Motor neuron (in vitro differentiated cells): ENCODE data around the gene RASA3. TPM values are rescaled to one million over a fixed set of nuclear protein-coding genes. Genes with fewer than 3 reads are reported as not detected.
A peak's percentile ranks its signal among the peaks of the same experiment; 100 is the strongest.
"Not testable (repeated sequence)": the region's sequence is repeated elsewhere in the genome, so short reads cannot be mapped to it uniquely, and the experiment has no call there.

Experiments
- ATAC-seq, 8 experiments: fragments of 200-7000 bp; cut with Tn5 transposase; replicated peaks in 6 of 8; 2 replicates each; pipeline ENCODE4 v1.8.0; 2021; ENCODE audit warnings: mild to moderate bottlenecking in 8 of 8, moderate library complexity in 8 of 8
- H3K27ac ChIP-seq, 2 donors: fragments of 250-450 bp; sonication (Bioruptor Pico); 2 replicates each; pipeline ENCODE4 v1.9.0; 2021; ENCODE audit warnings: antibody characterized with exemption in 2 of 2, mild to moderate bottlenecking in 2 of 2, moderate library complexity in 1 of 2
- H3K4me1 ChIP-seq, 2 donors: fragments of 250-450 bp; sonication (Bioruptor Pico); replicated peaks in 1 of 2; 2 replicates each; pipeline ENCODE4 v1.6.1; 2021; ENCODE audit warnings: antibody characterized with exemption in 2 of 2, mild to moderate bottlenecking in 2 of 2, moderate library complexity in 1 of 2
- H3K4me3 ChIP-seq, 5 donors: fragments of 250-450 bp; sonication (Bioruptor Pico); 2 replicates each; pipeline ENCODE4 v1.9.0; 2021; ENCODE audit warnings: antibody characterized with exemption in 5 of 5, mild to moderate bottlenecking in 5 of 5, moderate library complexity in 4 of 5
- WGBS, 10 experiments: fragments of 450-650 bp; shearing (Covaris generic); methylation state at CpG; one replicate each; pipeline ENCODE4 v1.0.0; 2022; 5-methylcytosine and 5-hydroxymethylcytosine counted together
- in situ Hi-C, 9 experiments: fragments of 400-800 bp; cut with MboI; loops; one replicate each; pipeline ENCODE4 v1.15.0; 2021; ENCODE audit warnings: low sequenced_read_pairs in 9 of 9, low pct_unique_long_range_greater_than_20kb in 2 of 9; ENCODE audit not compliant: unreplicated experiment in 9 of 9
- total RNA-seq, 8 experiments: library from RNA; unstranded; fragments of 300-600 nt; gene quantifications; 2 replicates each; pipeline versions ENCODE4 v1.2.3 to v1.2.4, GENCODE V29; 2022

Gene RASA3
- total RNA-seq, 8 experiments from 2014 or later: 1.3 to 25.2 (median 10.0) TPM

- ATAC-seq: no peak
- H3K4me3 ChIP-seq: no peak overlapping the region
- in situ Hi-C loops: no loop called here
- 70 to 100% (median 89%) methylated on average over 1 to 5 of the region's 14 CpGs; no CpG with 5 or more reads in 5 of the 10 experiments for WGBS, 10 experiments
- H3K27ac ChIP-seq: no peak overlapping the region
- H3K4me1 ChIP-seq: peaks cover 4 to 10% of the 10 kb centered on the region in 2 donors
Observed at GRCh38 chr13:114164053-114164452, 31.6 kb upstream of the RASA3 start.

DNA sequence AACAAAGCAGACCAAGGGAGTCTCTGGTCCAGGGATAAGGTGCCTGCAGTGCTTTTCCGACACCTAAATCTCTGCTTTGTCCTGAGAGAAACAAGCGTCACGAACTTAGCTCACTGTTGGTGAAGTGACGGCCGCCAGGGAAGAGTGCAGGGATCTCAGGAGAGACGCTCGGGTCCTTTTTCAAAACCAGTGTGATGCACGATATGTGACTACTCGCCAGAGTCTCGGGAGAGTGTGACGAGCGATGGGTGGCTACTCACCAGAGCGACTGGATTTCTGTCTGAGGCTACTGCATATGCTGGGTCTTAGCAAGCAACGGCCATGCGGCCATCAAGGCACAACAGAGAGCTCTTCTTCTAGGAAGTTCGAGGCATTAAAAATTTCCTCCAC is 30.1 kb upstream of the RASA3 start:
- WGBS, 10 experiments: 68 to 100% (median 89%) methylated on average over 1 to 12 of the region's 16 CpGs; no CpG with 5 or more reads in 1 of the 10 experiments
- Histone ChIP-seq H3K27ac (no peak overlapping the region), H3K4me1 (peaks cover 4 to 10% of the 10 kb centered on the region in 2 donors), H3K4me3 (no peak overlapping the region)
- in situ Hi-C loops: no loop called here
- ATAC-seq: peak in 1 of 8 experiments; percentile 17

DNA sequence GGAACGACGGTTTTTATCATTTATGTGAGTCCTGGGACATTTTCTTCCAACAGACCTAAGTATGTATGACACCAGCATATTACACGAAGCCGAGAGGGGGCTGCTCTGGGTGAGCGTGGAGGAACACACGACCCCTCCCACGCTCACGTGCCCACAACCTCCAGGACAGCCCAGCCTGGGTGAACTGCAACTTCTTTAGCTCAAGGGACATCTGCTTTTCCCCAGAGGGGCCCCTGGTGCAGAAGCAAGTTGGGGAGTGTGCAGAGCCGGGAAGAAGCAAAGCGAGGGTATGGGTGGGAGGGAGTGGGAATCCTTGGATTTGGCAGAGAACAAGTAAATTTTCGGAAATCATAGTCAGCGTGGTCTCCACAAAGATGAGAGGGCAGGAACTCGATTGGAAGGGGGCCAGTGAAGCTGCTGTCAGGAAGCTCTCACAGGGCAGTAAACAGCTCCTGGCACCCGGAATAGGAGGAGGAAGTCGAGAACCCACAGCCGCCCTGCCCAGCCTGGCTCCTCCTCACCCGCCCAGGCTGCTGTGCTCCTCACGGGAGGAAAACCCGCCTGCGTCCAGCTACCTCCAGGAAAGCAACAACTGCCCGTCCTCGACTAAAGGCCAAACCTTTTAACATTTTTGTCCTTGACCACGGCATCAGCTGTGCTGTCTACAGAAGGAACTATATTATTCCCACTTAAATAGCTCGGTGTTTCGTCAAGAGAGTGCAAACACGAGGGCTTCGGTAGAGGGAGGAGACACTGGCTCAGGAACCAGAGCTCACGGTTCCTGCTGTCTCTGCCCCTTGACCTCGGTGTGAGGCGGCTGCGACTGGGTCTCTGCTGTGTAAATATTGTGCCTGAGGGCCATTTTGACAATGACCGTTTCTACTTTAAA is 29.5 kb upstream of the RASA3 start:
- no peak overlapping the region for H3K4me3 ChIP-seq
- peaks cover 4 to 10% of the 10 kb centered on the region in 2 donors for H3K4me1 ChIP-seq
- ATAC-seq: peak in 6 of 8 experiments; percentile 32 to 98 (median 67)
- no peak overlapping the region for H3K27ac ChIP-seq
- WGBS, 10 experiments: 26 to 88% (median 64%) methylated on average over 2 to 13 of the region's 32 CpGs
- in situ Hi-C loops: no loop called here

DNA sequence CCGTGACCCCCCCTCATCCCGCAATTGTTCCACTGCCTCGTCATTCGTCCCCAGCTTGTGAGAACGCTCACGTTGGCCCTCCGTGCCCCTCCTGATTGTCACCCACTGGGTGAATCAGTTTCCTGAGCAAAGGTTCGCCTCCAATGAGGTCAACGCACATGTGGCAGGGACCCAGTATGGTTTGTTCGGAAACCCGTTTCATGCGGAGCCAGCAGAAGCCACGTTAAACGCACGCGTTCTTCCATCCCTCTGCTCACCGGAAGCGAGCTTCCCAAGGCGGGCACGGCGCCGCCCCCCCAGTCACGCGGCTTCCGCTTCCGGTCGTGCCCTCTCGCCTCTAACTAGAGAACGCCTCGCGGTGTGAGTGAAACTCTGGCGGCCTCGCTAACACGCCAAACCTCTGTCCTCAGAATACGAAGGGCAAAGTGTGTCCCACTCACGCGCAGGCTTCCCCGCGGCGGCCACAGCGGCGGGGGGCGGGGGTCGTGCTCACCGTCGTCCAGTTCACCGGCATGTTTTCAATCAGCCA is 28.7 kb upstream of the RASA3 start:
- H3K4me1 ChIP-seq: peaks cover 4 to 10% of the 10 kb centered on the region in 2 donors
- ATAC-seq: no peak
- H3K27ac ChIP-seq: no peak overlapping the region
- no peak overlapping the region for H3K4me3 ChIP-seq
- WGBS, 10 experiments: 70 to 95% (median 89%) methylated on average over 6 to 24 of the region's 47 CpGs; no CpG with 5 or more reads in 2 of the 10 experiments
- in situ Hi-C loops: no loop called here

DNA sequence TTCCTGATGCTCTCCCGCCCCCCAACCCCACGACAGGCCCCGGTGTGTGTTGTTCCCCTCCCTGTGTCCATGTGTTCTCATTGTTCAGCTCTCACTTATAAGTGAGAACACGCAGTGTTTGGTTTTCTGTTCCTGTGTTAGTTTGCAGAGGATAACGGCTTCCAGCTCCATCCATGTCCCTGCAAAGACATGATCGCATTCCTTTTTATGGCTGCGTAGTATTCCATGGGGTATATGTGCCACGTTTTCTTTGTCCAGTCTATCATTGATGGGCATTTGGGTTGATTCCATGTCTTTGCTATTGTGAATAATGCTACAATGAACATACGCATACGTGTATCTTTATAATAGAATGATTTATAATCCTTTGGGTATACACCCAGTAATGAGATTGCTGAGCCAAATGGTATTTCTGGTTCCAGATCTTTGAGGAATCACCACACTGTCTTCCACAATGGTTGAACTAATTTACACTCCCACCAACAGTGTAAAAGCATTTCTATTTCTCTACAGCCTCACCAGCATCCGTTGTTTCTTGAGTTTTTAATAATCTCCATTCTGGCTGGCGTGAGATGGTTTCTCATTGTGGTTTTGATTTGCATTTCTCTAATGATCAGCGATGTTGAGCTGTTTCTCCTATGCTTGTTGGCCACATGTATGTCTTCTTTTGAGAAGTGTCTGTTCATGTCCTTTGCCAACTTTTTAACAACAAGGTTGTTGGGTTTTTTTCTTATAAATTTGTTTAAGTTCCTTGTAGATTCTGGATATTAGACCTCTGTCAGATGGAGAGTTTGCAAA is 26.6 kb upstream of the RASA3 start:
- H3K4me3 ChIP-seq, in situ Hi-C loops, H3K27ac ChIP-seq, ATAC-seq: not testable (repeated sequence)
- H3K4me1 ChIP-seq: peaks cover 4 to 10% of the 10 kb centered on the region in 2 donors
- WGBS, 10 experiments: 48 to 100% (median 89%) methylated on average over 2 to 8 of the region's 13 CpGs; no CpG with 5 or more reads in 2 of the 10 experiments

DNA sequence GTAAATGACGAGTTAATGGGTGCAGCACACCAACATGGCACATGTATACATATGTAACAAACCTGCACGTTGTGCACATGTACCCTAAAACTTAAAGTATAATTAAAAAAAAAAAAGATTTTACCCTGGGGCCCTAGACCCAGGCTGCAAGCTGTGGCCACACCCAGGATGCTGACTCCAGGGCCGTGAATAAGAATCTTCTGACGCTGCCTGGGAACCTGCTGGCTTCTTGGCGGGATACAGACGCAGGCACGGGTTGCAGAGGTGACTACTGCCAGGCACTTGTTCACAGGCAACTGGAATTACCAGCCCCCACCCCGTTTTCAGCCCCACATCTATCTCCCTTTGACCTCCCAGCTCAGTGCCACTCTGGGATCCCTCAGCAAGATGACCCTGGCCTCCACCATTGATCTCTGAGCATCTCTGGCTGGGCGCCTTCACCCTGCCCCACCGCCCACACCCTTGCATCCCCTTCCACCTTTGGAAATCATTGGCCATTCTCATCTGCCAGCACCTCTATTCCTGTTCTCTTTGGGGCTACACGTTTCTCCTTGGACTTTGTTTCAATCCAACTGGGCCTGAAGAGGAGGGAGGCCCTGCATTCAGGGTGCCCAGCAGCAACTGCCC is 25.6 kb upstream of the RASA3 start:
- in situ Hi-C loops: no loop called here
- 33 to 83% (median 50%) methylated on average over 1 to 5 of the region's 11 CpGs; no CpG with 5 or more reads in 3 of the 10 experiments for WGBS, 10 experiments
- Histone ChIP-seq H3K4me1 (peaks cover 7 to 15% of the 10 kb centered on the region in 2 donors), H3K27ac (no peak overlapping the region), H3K4me3 (no peak overlapping the region)
- ATAC-seq: no peak

GRCh38 chr13:114155926-114156883 is 23.8 kb upstream of the RASA3 start:
- H3K4me1 ChIP-seq: peaks cover 4 to 14% of the 10 kb centered on the region in 2 donors
- WGBS, 10 experiments: 25 to 100% (median 61%) methylated on average over 1 to 6 of the region's 19 CpGs
- H3K27ac ChIP-seq: no peak overlapping the region
- ATAC-seq: no peak
- no peak overlapping the region for H3K4me3 ChIP-seq
- in situ Hi-C loops: no loop called here

GRCh38 chr13:114155320-114155719 is 22.9 kb upstream of the RASA3 start:
- no peak for ATAC-seq
- H3K4me3 ChIP-seq: no peak overlapping the region
- in situ Hi-C loops: no loop called here
- WGBS, 10 experiments: no CpG with 5 or more reads among the region's 3 CpGs
- no peak overlapping the region for H3K27ac ChIP-seq
- H3K4me1 ChIP-seq: peaks cover 4 to 14% of the 10 kb centered on the region in 2 donors

DNA sequence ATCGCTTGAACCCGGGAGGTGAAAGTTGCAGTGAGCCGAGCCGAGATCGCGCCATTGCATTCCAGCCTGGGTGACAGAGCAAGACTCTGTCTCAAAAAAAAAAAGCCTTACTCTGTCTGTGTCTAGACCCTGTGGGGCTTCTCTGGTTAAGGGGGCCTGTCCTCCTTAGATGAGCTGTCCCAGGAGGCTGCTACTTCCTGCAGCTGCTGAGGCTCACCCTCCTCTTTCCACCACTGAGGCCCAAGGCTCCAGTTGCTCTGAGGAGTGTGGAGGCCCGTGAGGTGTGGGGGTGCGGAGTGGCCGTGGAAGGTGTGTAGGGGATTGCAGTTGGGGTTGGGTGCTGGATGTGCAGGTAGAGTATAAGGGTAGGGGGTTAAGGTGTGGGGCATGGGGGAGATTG is 22.1 kb upstream of the RASA3 start:
- in situ Hi-C loops: no loop called here
- ATAC-seq: no peak
- no peak overlapping the region for H3K4me3 ChIP-seq
- 100% methylated on average over 1 to 5 of the region's 9 CpGs; no CpG with 5 or more reads in 8 of the 10 experiments for WGBS, 10 experiments
- H3K4me1 ChIP-seq: peaks cover 4 to 14% of the 10 kb centered on the region in 2 donors
- no peak overlapping the region for H3K27ac ChIP-seq

- WGBS, 10 experiments: 90 to 100% (median 95%) methylated on average over 3 to 5 of the region's 6 CpGs; no CpG with 5 or more reads in 4 of the 10 experiments
- ATAC-seq: no peak
- Histone ChIP-seq H3K4me1 (peaks cover 4 to 14% of the 10 kb centered on the region in 2 donors), H3K27ac (no peak overlapping the region), H3K4me3 (no peak overlapping the region)
- in situ Hi-C loops: no loop called here
Observed at GRCh38 chr13:114153485-114154080, 21.2 kb upstream of the RASA3 start.

GRCh38 chr13:114152831-114153371 is 20.5 kb upstream of the RASA3 start:
- peaks cover 4 to 14% of the 10 kb centered on the region in 2 donors for H3K4me1 ChIP-seq
- in situ Hi-C loops: no loop called here
- no peak overlapping the region for H3K27ac ChIP-seq
- peak in 5 of 8 experiments; percentile 69 to 84 (median 79) for ATAC-seq
- 16 to 100% (median 39%) methylated on average over 1 to 9 of the region's 20 CpGs; no CpG with 5 or more reads in 1 of the 10 experiments for WGBS, 10 experiments
- H3K4me3 ChIP-seq: no peak overlapping the region
